IPS-NIHi7 (cell line): ENCODE measurements around the gene ROR2.
"Not testable (repeated sequence)": the region's sequence is repeated elsewhere in the genome, so short reads cannot be mapped to it uniquely, and the experiment has no call there.

ENCODE experiments used
- DNase-seq: peaks from one replicate; pipeline ENCODE4 v3.0.0; 2012; ENCODE audit warnings: mixed read lengths; ENCODE audit errors: extremely low spot score

The ROR2 gene

DNA sequence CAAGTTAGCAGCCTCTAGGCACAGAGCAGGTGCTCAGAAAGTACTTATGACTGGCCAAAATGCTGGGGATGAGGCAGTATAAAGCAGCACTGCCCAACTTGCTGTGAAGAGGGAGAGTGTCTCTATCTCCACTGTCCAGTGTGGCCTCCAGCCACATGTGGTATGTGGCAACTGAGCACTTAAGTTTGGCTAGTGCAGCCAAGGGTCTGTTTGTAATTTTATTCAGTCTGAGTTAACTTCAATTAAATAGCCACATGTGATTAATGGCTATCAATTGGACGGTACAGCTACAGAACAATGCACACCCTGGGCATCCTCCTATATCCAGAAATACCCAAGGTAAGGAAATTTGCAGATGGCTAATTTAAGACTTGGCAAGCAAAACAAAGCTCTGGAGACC, 26.9 kb downstream of the ROR2 start:
- DNase-seq: no peak

DNA sequence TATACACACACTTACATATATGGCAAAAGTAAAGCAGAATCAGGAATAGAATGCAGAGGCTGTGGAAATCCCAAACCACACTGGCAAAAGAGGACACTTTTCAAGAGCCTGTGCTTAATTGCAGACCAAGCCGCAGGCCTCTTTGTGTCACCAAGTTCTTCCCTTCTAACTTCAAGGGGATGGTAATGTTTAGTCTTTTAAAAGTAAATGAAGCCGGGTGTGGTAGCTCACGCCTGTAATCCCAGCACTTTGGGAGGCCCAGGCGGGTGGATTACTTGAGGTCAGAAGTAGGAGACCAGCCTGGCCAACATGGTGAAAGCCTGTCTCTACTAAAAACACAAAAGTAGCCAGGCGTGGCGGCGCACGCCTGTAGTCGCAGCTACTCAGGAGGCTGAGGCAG, 28.7 kb downstream of the ROR2 start:
- DNase-seq: peak; percentile 46

DNA sequence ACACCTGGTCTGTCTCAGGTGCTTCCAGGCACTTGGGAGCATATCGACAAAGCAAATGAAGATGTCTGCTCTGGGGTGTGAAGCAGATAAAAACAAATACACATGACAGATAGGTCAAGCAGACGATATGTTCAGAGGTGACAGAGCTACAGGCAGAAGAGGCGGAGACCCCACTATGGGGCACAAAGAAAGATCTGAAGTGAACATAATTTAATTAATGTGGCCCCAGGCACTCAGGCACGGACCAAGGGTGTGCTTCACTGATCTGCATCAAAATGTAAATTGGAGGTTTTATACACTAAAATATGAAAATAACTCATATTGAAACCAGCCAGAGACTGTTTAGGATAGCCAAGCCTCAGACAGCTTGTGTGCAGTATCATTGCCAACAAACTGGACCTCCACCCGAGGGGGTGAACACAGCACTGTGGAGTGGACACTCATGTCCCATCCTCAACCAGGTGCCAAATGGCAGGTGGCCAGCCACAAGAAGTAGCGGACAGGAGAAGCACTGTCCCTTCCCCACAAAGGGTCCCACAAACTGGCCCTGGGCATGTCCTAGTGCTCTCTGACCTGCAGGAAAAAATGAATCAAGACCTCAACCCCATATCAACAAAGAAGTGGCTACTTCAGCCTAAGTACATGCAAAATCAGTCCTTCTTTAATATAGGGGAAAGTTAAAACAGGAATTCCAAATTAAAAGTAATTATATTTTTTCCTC, 29.2 kb downstream of the ROR2 start:
- no peak for DNase-seq

DNA sequence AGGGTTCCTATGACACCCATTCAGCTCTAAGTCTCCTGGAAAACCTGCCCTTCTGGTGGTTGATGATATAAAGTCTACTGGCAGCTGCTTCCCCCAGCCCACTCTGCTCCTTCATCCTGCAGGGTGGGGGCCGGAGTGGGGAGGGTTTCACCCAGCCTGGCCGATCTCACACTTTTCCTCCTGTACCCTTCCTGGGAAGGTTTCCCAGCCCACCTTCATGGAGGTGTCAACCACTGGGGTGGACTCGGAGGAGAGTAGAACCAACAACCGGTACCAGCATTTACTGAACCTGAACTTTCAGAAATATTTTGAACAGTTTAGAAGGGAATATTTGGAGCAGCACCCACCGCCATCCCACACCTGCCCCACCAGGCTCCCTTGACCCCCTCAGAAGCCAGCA, 30.4 kb downstream of the ROR2 start:
- no peak for DNase-seq

DNA sequence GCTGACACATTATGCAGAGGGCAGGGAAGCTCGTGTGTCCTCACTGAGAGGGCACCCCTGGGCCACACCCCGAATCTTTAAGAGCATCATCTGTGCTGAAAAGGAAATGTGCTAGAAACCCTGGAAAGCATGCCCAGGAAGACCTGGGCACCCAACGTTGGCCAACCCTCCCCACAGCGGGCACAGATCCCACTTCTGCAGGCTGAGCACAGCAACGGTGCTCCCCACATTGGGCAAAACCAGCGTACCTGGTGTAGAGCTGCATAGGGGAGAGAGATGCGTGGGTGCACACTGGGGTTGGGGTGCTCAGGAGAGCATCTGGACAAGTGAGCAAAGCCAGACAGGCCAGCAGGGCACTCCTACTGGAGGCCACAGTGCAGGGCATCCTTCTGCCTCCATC, 32.6 kb downstream of the ROR2 start:
- no peak for DNase-seq

DNA sequence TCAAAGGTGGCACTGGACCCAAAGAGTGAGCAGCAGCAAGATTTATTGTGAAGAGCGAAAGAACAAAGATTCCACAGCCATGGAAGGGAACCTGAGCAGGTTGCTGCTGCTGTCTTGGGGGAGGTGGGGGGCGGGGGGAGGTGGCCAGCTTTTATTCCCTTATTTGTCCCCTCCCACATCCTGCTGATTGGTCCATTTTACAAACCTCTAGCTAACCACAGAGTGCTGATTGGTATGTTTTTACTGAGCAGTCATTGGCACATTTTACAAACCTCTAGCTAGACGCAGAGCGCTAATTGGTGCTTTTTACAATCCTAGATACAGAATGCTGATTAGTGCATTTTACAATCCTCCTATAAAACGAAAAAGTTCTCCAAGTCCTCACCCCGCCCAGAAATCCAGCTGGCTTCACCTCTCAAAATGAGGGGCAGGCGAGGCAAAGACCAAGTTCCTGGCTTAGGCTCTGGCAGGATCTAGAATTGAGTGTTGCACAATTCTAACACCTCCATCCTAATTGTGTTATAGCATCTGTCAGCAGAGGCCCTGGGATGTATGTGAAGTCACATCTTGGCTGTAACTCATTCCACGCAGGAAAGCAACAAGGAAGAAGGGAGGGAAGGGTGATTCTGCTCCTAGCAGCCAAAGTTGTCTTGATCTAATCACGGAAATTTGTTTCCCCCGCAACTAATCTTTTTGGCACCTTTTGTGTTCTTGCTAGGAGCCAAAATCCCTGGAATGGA, 34.3 kb downstream of the ROR2 start:
- no peak for DNase-seq

DNA sequence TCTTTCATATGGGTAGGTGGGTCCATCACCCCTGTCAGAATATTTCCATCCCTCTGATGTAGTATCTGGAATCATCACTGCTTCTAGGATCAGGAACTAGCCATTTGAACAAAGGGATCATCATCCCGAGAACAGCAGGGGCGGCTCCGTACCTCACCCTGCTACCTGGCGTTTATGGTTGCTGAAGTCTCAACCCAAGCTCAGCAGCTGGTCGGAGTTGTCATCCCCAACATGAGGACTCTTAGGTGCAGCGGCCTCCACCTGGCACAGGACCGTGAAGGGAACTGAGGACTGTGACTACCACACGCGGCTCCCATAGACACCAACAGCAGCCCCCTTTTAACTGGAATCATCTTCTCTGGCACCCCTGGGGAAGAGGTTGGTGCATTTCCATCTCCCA, 35.1 kb downstream of the ROR2 start:
- DNase-seq: no peak

DNA sequence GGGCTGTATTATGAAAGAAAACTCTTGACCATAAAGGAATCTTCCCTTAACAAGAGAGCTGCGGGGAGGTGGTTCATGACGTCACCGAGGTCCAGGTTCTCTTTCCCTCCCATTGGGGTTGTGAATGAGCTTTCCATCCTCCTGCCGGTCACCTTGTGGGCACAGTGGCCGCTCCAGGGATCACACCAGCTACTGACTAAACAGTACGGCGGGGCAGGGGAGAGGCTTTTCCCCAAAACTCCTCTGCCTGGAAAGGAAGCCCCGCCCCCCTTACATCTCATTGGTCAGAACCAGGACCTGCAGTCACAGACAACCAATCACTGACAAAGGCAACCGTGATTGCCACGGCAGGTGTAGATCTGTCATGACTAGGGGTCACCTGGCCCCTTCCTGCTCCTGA, 35.6 kb downstream of the ROR2 start:
- DNase-seq: peak; percentile 54

DNA sequence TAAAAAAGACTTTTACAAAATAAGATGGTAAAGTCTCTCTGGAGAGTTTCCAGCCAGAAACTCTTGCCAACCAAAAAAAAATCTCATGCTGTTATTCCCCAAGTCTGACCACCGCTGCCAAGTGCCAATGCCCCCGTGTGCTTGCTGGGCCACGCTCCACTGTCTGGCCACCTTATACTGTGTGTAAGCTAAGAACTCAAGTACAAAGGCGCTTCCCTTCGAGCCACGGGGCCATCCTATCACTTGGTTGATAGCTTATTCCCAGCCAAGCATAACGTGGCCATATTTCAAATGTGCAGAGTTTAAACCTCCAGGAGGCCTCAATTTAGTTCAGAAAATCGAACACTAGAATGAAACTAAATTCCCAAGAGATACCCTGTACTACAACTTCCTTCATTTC, 36.0 kb downstream of the ROR2 start:
- DNase-seq: no peak

DNA sequence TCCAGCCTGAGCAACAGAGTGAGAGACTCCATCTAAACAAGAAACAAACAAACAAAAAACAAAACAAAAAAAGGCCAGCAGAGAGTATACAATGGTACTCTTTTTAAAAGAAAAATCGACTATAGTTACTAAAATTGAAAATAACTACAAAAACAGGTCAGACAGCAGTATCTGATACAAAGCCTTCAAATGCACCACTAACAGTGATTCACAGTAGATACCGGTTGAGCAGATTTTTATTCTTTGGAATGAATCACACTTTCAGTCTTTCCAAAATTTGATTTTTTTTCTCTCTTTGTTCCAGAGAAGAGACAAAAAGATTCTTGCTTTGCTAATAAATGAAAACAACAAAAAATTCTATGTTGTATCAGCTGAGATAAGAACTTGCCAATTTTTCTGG, 36.9 kb downstream of the ROR2 start:
- DNase-seq: no peak

DNA sequence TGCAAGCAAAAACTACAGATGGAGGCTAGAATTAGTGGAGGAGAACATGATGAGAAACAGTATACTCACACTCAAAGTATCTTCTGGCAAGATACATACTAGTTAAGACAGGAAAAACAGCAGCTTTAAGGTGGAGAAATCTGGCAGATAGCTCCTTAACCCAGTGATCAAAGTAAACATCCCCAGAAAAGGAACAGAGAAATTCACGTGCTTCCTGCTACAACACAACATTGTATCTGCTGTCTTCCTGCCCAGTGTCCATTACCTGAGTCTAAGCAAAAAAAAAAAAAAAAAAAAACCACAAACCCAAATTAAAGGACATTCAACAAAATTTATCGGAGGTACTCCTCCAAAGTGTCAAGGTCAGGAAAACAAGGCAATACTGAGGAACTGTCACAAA, 38.4 kb downstream of the ROR2 start:
- no peak for DNase-seq

DNA sequence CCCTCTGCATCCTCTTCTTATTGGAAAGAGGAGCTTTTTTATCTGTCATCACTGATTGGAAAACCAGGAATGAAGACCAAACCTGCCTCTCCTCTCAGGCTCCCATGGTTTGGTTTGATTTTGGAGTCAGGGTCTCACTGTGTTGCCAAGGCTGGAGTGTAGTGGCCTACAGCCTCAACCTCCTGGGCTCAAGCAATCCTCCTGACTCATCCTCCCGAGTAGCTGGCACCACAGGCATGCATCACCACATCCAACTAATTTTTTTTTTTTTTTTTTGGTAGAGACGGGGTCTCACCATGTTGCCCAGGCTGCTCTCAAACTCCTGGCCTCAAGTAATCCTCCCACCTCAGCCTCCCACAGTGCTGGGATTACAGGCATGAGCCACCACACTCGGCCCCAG, 40.8 kb downstream of the ROR2 start:
- DNase-seq: not testable (repeated sequence)

DNA sequence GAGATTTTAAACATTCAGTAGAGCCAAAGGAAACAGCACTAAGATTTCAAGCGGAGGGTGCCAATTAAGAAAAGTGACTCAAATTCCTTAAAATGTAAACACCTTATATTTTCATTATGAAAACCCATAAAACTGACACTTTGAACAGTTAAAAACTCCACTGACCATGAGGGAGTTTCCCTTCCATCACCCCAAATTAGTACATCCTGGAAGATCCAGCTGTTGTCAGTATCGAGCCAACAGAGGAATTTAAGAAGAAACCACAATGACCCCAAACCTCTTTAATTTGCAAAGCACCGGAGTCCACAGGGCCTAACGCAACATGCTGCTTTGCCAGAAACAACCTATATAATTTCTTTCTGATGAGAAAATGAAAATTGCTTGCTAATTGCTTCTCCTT, 41.3 kb downstream of the ROR2 start:
- no peak for DNase-seq

DNA sequence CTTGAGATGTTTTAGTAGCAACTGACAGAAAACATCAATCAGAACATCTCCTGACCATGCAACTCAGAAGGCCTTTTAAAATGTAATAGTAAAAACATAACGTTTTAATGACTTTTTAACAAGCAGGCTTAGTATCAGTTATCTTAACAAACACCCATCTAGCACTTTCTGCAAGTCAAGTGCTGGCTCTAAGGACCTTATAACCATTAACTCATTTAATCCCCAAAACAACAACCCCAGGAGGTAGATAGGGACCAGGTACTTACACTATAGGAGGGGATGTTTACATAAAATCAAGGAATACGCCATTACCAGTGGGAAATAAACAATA, 41.8 kb downstream of the ROR2 start:
- DNase-seq: no peak

DNA sequence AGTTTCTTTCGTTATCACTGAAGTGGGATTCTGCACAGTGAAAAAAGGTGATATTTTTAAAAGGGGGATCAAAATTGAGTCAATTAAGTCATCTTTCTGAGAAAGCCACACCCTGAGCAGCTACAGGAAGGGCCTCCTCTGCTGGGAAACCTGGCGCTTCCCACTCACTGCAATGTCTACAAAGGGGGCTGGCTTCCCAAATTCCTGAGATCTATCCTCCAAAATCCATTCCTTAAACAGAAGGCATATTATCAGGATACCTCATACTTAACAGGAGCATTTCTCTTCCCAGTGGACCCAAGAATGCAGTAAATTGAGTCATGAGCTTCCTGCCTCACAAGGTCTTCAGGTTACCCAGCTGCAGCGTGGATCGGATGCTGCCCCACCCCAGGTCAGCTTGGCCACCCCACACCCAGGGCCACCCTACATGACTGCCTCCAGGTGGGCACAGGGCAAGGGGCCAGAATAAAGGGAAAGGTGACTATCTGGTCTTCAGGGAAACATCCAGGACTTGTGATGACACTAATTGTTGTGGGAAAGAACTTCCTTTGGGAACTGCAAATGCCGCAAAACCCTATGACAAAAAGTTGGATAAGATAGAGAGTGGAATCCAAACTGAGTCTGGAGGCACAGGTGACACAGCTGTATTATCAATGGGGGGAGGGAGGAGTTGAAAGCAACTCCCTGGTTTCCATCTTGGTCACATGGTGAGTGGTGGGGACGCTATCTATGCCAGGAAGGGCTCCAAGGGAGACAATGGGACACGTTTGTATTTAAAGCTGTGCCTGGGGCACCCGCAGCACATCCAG, 42.3 kb downstream of the ROR2 start:
- DNase-seq: no peak

DNA sequence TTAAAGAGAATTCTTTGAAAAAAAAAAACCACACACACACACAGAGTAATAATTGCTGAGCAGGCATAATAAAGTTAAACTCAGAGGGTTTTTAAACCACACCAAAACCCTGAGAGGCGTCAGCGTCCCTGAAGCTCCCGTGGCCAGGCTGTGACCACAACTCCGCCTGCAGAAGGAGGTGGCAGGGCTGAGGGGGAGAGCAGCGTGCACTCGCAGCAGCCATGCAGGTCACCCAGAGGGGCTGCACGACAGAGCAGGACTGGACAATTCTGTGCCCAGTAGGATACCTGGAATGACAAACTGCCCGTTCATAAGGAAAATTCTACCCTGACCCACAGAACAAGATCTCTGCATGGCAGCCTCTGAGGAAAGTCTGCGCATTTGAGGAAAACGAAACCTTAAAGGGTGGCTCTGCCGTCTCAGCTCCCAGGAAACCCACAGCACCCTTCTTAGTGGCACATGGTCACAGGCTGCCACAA, 44.0 kb downstream of the ROR2 start:
- no peak for DNase-seq

DNA sequence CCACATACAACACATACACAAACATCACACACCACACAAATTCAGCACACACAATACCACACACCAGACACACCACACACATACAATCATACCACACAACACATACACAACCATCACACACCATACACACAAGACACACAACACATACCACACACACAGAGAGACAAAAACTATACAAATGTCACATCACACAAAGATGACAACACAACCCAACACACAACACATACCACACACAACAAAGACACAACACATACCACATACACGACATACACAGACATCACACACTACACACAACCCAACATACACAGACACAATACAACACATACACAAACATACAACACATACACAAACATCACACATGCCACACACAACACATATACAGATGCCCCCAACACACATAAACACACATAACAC, 44.8 kb downstream of the ROR2 start:
- no peak for DNase-seq

DNA sequence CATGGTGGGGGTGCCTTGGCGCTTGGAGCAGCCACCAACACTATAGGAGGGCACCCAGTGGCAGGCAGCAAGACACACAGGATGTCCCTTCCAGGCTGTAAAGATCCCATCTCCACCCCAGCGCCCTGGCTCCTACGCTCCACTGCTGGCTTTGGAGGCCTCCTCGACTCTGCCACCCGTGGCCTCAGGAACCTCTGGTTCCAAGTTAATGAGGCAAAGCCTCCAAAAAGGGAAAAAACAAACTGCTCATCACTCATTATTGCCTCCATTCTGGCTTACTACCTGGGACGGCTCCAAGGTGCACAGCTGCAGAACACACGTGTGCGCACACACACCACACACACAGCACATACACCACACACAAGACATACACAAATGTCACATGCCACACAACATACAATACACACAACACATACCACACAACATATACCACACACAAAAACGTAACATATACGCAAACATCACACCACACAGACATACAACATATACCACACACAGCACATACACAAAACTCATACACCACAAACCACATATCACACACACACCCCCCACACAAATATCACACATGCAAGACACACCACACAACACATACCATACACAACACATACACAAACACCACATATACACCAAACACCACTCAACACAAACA, 45.3 kb downstream of the ROR2 start:
- DNase-seq: no peak

DNA sequence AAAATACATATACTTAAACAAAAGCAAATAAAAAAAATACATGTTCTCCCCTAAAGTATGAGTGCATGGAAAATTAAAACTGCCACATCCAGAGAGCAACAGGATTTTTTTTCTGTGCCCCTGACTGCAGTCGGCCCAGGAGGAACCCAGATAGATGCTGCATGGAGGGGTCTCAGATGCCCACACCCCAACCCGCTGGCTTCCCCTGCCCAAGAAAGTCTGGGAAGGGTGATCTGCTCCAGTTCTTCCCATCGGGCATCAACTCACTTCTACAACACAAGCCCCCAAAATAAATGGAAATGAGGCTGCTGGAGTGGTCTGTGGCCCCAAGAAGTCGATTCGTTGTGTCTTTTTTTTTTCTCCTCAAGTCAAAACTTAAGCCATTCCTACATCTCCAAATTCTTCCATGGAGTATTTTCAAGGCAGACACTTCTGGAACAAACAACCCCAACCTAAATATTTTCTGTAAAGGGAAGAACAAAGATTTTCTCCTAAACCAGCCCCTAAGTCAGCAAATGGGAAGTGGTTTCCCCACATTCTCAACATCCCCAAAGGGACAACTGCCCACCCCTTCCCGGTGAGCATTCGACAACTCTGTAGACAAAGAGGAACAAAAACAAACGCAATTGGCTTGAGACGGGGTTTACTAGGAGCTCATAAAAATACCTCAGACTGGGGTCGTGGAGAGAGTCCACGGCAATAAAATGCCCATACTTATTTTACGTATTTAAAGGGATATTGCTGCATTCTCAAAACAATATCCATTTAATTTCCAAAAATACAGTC, 46.7 kb downstream of the ROR2 start:
- DNase-seq: no peak

DNA sequence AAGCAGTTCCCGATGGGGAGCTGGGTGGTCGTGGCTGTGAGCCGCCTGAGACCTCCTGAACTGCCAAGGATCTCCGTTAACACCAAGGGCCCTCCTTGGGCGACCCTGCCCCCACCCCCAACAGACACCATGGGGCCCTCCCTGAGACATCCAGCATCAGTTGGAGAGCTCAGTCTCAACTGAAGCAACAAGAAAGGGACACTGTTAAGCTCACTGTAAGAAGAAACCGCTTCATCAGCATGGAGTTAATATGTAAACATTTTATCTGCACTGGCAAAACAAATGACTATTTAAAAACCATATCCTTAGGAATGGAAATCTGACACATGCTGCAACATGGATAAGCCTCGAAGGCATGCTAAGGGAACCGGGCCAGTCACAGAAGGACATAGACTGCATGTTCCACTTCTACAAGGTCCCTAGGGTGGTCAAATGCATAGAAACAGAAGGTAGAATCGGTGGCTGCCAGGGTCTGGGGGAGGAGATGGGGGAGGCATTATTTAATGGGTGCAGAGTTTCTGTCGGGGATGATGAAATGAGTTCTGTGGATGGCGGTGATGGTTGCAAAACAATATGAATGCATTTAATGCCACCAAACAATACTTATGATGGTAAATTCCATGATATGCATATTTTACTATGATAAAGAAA, 47.4 kb downstream of the ROR2 start:
- DNase-seq: no peak

DNA sequence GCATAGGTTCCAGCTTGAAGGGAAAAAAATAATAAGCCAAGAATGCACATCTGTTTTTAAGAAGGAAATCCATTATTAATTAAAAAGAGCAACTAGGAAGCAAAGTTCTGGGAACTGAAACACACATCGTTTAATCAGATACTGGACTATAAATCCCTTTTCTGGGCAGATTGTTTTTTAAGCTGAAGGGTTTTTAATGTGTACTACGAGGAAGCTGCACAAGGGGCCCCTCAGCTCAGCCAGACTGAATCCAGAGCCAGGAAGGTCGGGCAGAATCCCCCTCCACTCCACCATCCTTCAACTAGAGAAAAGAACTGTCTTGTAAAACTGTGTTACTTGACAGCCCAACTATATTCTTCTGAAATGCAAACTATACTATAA, 49.2 kb downstream of the ROR2 start:
- no peak for DNase-seq
